IPS DF 4.7 (cell line): ENCODE results near the gene IFI27L2.
"Not testable (repeated sequence)": the region's sequence is repeated elsewhere in the genome, so short reads cannot be mapped to it uniquely, and the experiment has no call there.

Experiments used
- DNase-seq: peaks from one replicate; pipeline ENCODE4 v3.0.0-alpha.2; 2013; ENCODE audit warnings: low spot score; ENCODE audit errors: extremely low read depth

The IFI27L2 gene, protein sequence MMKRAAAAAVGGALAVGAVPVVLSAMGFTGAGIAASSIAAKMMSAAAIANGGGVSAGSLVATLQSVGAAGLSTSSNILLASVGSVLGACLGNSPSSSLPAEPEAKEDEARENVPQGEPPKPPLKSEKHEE

DNA sequence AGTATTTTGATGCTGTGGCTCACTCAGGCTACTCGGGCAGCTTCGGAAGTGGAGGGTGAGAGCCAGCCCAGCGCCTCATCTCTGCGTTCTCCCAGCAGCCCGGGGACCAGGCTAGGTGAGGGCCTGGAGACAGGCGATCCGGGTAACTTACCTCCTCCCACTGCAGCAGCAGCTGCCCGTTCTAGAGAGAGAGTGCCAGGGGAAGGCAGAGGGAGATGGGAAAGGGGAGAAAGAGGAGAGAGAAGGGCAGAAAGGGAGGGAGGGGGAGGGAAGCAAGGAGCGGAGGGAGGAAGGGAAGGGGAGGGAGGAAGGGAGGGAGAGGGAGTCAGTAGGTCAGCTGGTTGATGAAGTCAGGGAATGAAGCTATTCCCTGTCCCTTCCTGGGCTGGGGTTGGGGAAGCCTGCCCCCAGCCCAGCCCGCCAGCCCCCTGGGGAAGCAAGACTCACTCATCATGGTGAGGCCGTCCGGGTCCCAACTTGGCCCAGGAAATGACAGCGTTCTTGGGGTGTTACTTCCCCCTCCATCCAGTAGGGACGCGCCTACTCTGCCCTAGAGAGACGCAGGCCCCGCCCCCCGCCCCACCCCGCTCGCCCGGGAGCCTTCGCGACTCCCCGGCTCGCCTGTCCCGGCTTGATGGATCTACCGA is at the start of gene IFI27L2:
Gene IFI27L2, minus strand, starts transcription at position 494 of the 647 bp plus-strand sequence. Its CDS starts 40 bp downstream, at position 454.
- no peak for DNase-seq

DNA sequence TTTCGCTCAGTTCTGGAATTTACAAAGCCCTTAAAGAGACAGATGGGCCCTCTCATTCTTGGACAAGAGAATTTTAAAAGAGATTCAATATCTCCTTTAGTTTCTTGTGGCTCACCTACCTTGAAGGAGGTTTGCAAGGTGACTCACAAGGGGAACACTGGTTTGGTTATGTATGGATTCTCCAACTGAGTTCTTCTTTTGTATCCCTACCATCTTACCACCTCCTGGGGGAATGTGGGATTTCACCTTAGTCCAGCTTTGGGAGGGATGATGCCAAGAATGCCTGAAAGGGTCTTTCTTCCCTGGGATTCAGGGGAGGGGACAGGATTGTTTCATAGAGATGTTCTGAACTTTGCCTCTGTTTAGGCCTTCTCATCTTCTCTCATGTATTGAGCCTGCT is 48.4 kb upstream of the IFI27L2 start:
- DNase-seq, result no peak

DNA sequence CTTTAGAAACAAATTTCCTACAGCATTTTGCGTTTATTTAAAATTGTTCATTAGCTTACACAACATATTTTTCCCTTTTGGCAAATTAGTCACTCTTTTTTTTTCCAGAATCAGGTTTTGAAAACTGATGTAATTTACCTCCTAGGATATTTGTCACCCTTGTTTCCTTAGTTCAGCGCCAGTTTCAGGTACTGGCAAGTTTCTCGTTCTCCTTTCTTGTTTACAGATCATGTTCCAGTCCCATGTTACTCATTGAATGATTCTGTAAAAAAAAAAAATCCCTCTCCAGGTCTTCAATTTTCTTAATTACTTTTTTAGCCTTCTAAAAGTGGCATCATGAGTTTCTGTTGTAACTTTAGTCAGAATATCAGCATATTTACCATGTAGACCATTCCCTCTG is 47.4 kb upstream of the IFI27L2 start:
- no peak for DNase-seq

DNA sequence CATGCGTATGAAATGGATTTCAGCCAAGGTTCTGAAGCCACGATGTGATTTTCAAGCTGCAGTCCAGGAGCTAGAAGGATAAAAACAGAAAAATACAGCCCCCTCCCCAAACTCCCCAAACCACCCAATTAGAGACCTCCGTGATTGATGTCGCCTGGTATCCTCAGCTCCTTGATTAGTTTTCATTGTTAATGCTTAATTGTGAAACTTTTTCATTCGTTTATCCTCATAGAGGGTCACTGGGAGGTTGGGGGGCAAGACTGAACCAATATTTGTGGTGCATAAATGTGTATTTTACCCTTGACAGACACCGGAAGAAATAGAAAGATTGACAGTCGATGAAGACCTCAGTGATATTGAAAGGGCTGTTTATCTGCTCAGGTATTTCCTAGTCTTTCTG is 46.3 kb upstream of the IFI27L2 start:
- DNase-seq, result no peak

DNA sequence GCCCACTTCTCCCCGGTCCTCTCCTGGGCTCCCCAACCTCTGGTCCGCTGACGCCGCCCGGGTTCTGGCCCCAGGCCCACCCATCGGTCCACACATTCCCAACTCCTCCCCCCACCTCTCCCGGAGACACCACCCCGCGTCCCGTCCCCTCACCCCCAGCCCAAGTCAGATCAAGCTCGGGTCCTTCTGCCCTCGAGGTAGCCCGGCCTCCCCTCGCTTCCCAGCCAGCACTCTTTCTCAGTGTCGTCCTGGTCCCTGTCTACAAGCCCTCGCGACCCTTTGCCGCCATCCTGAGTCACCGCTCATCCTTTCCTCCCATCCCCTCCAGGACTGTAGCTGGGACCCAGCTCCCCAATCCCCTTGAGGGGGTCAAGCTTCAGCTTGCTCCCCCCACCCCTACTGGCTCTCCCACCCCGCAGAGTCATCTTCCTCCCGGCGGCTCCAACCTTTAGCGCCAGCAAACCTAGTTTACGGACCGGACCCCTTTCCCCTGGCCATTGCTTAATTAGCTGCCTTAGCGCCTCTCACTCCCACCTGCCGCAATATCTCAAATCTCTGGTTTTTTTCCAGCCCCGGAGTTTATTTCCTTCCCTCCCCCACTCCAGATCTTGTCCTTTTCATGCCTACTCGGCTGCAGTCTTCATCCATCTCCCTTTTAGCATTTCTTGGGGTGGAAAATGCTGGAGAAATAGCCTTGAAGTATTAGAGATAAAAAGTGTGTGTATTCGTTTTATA is 45.8 kb upstream of the IFI27L2 start:
- DNase-seq, result no peak

DNA sequence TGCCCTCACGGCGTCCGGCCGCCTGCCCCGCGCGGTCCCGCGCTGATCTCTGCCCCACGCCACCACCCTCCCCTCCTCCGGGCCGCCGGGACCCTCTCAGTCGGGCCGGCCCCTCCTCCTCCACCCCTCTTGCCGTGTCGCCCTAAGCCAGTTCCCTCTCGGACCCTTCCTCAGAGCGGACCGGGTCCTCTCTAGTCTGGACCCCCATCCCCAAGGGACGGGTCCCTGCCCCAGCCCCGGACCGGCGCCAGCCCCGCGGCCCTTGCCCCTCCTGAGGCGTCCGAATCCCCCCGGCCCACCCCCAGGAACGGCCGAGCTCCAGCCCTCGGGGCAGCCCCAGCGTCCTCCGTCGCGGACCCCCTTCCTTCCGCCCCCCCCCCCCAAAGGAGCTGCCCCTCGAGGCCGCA is 45.2 kb upstream of the IFI27L2 start:
- DNase-seq, result no peak

DNA sequence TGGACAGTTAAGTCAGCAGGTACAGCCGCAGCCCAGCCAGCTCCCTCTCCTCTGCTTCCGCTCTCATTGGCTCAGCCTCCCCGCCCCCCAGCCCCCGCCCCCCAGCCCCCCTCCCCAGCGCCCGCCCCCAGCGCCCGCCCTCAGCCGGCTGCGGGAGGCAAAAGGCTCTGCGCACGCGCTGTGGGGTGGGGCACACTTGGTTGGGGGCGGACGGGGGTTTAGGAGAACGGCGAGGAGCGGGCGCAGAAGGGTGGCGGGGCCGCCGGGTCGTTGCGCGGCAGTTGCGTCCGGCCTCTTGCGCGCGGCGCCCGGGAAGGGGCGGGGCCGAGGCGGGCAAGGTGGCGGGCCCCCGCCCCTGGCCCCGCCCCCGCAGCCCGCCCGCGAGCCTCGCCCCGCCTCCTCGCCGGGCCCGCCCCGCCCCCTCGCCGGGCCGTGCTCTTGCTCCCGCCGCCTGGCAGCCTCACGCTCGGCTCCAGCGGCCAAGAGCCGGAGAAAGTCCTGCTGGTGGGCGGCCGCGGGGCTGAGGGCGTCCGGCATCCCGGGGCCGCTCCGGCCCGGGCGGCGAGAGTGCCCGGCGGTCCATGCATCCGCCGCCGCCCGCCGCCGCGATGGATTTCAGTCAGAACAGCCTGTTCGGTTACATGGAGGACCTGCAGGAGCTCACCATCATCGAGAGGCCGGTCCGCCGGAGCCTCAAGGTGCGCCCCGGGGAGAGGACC is 44.6 kb upstream of the IFI27L2 start, which contains the start of gene PPP4R4:
Gene PPP4R4, plus strand, starts transcription at position 438 of the 719 bp plus-strand sequence. Its CDS starts 144 bp downstream, at position 582.
- no peak for DNase-seq

DNA sequence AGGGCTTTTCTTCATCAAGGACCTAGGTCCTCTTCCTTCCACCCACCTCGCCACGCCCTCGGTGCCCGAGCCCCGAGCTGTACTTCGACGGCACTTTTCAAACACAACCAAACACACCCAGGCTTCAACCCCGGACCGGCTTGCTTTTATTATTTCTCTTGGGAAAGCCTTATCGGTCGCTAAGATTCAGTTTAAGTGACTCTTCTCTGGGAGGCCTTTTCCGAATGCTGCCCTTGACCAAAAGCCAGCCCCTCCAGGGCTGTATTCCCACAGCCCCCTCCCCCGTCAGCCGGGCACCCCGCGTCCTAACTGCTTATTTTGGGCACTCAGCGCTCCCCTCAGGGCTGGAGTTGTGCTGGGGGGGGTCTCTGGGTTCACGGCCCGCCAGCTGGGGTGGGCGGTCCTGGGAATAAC is 44.1 kb upstream of the IFI27L2 start:
- DNase-seq, result no peak

DNA sequence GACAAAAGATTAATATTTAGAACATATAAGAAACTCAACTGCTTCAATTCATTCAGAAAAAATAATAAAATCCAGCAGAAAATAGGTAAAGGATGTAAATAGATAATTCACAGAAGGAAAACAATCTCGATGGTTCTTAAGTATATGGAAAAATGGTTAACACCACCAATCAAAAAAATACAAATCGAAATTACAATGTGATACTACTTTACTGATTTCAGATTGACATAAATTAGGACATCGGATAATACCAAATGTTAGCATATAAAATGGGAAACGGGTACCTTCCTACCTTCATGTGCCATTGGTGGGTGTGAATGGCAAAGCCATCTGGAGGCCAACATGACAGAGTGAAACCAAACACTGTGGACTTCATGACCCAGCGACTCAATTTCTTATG is 43.1 kb upstream of the IFI27L2 start:
- no peak for DNase-seq

DNA sequence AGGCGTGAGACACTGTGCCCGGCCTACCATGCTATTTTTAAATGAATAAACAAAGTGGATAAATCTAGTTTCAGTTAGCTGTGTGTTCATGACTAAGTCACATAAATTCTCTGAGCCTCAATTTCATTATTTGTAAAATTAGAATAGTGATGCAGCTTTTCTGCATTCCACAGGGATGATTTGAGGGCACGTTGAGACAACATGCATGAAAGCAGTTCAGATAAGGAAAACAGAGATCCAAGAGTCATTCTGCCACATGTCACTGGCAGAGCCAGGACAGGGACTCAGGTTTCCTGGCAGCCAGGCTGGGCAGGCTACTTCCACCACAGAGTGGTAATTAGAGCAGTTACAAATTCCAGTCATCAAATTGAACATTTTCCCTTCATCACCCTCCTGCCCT is 41.8 kb upstream of the IFI27L2 start:
- no peak for DNase-seq

DNA sequence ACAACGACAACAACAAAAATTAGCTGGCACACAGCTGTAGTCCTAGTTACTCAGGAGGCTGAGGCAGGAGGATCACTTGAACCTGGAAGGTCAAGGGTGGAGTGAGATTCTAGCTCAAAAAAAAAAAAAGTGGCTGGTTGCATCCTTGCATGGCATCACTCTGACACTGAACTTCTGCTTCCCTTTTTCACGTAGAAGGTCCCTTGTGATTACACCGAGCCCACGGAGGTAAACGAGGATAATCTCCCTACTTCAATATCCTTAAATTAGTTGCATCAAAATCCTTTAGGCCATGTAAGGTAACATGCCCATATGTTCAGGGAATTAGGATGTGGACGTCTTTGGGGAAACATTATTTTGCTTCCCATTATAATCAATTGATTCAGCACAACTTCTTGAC is 40.7 kb upstream of the IFI27L2 start:
- DNase-seq, result no peak

DNA sequence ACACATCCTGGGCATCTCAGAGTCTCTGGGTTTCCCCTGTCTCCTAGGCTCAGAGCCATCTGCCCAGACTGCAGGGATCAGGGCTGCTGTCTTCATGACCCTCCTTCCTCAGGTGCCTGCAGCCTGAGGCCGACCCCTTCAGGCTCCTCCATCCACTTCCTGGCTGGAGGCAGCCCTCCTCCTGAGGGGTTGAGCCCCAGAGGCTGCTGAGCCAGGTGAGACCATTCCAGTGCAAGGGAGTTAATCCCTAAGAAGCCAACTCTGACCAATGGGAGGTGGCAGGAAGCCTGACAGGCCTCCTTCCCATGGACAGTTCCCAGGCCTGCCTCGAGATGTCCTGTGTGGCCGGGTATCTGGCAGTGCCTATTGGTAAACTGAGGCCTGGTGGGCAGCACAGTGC is 36.3 kb upstream of the IFI27L2 start:
- no peak for DNase-seq

DNA sequence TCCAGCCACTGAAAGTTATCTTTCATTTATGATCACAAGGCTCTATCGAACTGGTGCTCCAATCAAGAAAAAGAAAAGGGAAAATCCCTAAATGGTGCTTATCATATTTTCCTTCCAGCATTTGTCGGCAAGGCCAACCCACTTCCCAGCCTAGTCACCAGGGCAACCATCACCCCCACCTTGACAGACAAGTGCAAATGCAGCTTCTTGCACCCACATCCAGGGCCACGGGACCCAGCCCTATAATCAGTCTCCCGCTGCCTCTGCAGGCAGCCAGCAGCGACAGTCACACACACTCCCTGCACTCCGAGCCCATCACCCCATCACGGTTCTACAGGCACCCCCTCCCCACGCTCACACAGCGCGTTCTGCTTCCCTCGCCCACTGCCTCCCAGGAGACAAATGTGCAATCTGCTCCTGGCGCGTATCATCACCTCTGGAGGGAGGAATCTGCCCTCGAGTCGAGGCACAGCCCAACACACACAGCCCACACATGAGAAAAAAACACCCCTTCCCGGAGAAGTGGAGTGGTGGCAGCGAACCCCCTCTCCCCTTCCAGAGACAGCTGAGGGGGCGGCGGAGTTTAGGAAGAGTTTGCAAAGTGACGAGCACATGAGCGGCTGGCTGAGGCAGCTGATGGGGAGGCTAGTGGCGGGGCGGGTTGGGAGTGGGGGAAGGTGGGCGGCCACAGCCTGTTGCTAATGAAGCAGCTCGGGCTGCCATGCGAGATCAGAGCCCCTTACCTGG is 35.5 kb upstream of the IFI27L2 start:
- DNase-seq, result no peak

DNA sequence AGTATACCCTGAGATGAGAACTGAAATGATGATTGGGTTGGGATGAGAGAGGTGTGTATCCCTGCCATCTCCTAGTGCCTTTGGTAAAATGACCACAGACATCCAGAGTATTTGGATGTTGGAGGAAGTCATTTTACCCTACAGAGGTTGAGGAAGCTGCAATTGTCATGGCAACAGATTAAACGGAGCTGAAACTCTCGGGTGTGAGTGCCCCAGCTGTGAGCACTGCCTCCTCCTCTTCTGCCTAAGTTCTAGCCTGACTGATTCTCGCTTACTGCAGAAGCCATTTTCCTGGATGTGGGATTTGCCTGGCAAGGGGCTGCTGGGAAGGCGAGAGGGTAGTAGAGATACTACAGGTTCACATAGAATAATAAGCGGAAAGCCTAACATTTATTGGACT is 34.4 kb upstream of the IFI27L2 start:
- DNase-seq, result no peak

DNA sequence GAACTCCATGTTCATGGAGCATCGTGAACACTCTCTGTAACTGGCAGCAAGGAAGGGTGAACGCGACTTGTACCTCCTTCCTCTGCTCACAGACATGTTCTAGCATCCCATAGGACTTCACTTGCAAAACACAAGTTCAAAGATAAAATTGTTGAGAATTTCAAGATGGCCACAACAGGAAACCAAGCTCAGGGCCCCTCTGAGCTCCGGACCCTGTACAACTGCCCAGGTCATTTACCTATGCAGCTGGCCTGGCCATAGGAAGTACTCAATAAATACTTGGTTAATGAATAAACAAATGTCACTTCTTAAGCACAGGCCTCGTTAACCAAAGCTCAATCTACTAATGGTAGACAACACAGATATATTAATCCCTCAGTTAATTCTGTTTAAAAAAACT is 33.1 kb upstream of the IFI27L2 start:
- DNase-seq, result no peak

DNA sequence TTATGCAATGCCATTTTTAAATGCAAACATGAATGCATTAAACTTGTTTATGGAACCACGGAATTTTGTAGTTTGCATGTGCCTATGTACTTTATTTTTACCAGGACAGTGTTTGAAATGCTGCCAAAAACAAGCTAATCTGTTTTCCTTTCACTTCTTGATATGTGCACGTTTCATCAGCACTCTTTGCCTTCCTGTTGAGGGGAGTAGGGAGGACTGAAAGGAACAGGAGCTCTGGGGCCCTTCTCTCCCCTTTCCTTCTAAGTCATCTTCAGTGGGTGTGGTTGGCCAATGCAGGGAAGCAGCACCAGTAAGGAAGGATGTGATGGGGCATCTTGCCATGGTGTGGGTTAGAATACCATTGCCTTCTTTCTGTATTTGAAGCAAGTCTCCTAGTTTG is 32.6 kb upstream of the IFI27L2 start:
- DNase-seq, result no peak

DNA sequence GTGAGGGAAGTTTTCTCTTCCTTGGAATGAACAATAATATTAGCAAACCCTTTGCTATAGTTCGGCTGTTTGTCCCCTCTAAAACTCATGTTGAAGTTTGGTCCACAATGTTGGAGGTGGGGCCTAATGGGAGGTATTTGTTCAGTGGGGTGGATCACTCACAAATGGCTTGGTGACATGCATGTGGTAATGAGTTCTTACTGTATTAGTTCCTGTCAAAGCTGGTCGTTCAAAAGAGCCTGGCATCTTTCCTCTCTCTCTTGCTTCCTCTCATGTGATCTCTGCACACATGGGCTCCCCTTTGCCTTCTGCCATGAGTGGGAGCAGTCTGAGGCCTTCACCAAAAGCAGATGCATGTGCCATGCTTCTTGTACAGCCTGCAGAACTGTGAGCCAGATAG is 31.7 kb upstream of the IFI27L2 start:
- no peak for DNase-seq

DNA sequence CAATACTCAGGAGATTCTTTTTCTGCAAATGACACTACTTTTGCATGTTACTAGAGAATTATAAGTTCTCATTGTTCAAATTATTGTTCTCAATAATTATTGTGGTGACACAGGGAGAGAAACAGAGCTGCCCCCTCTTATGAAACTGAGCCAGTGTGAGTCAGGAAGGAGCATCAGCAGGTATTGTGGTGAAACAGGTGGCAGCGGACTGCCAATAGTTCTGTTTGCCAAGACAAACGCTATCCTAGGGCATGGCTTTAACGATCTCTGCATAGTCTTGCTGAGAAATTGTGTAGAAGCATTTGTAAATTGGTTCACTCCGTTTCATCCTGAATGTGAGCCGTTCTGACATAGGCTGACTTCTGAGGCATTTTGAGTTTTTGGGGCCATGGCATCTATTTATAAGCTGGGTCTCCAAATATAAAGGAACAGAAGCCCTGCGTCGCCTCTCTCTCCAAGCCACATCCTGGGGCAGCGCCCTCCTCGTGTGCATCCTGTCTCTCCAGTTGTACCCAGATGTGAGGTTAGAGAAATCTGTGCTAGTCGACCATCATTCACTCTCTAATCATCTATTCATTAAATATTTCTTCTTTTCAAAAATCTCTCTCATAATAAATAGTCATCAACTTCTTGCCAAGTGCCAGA is 29.0 kb upstream of the IFI27L2 start:
- DNase-seq, result no peak

DNA sequence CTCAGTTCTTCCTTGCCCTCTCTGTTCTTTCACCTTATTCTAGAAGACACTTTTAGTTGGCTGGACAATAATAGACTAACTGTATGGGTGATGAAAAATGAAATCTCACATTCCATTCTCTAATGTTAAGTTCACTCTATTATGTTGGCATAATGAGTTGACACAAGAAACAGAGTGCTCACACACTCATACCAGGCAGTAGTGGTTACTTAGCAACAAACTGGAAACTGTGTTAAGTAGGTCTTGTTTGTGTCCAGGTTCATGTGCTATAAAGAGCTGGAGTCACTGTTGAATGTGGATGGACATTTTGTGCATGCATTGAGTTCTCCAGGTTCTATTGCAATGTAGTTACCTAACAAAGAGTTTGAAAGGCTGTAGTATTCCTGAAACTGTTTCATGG is 27.8 kb upstream of the IFI27L2 start:
- DNase-seq, result no peak

DNA sequence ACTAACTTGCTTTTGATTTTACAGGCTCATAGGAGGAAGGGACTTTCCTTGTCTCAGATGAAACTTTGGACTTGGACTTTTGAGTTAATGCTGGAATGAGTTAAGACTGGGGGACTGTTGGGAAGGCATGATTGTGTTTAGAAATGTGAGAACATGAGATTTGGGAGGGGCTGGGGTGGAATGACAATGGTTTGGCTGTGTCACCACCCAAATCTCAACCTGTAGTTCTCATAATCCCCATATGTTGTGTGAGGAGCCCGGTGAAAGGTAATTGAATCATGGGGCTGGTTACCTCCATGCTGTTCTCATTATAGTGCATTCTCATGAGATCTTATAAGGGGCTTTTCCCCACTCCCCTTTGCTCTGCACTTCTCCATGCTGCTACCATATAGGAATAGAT is 26.7 kb upstream of the IFI27L2 start:
- DNase-seq, result not testable (repeated sequence)
